AG20443 (cell line): ENCODE measurements around the gene DEK.
"Not testable (repeated sequence)": the region's sequence is repeated elsewhere in the genome, so short reads cannot be mapped to it uniquely, and the experiment has no call there.

ENCODE experiments used
- DNase-seq: peaks from one replicate; pipeline ENCODE4 v3.0.0; 2012; ENCODE audit warnings: low spot score, mixed read lengths

Gene DEK

DNA sequence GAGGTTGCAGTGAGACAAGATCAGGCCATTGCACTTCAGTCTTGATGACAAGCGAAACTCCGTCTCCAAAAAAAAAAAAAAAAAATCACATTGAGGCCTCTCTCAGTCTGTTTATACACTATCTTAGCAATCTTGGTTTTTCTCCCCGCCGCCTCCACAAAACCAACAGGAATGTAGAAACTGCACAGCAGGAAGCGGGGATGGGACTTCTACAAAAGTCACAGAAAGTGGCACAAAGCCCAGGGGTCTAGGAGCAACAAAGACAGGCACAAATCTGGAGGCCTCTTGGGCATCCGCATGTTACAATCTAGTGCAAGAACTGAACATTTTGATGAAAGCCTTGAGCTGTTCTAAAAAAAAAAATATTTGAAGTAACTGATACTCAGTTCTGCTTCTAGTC lies 60.5 kb downstream of the DEK start:
- no peak for DNase-seq

DNA sequence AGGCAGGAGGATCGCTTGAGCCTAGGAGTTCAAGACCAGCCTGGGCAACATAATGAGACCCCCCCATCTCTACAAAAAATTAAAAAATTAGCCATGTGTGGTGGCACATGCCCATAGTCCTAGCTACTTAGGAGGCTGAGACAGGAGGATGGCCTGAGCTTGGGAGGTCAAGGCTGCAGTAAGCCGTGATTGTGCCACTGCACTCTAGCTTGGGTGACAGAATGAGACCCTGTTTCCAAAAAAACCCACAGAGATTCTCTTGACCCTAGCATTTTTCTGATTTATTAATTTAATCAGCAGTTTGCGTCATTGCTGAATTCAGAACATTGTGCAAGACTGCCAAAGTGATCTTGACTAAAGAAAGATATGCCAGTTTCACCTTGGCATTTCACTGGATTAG lies 72.3 kb downstream of the DEK start:
- no peak for DNase-seq

DNA sequence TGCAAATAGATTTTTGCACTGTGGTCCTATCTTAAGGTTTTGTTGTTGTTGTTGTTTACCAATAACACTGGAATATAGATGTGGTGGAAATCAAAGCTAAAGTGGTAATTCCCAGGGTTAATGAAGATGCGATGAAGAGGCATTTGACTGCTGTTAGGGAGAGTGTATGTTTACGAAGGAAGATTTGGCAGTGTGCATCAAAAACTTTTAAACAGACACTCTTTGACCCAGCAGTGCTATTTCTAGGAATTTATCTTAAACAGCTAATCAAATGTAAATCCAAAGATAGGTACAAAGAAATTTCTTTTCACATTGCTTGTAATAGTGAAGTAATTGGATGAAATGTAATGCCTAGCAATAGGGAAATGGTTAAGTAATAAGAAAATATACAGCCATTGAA lies 75.1 kb downstream of the DEK start:
- DNase-seq, result no peak

DNA sequence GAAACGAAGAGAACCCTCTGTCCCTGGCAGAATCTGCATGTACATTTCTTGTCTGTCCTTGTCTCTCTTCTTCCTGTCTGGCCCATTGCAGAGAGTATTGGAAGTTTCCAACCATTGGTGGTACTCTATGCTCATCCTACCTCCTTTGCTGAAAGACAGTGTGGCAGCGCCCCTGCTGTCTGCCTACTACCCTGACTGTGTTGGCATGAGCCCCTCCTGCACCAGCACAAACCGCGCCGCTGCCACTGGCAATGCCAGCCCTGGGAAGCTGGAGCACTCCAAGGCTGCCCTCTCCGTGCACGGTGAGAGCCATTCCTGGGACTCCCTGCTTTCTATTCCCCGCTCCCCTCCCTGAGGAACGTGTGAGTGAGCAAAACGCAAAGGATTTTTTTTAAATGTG lies 76.6 kb downstream of the DEK start:
- DNase-seq, result no peak

GRCh38 chr6:18186540-18187250 lies 77.6 kb downstream of the DEK start:
- DNase-seq, result no peak

- DNase-seq, result no peak
Measured at GRCh38 chr6:18186033-18186432, 78.3 kb downstream of the DEK start.

DNA sequence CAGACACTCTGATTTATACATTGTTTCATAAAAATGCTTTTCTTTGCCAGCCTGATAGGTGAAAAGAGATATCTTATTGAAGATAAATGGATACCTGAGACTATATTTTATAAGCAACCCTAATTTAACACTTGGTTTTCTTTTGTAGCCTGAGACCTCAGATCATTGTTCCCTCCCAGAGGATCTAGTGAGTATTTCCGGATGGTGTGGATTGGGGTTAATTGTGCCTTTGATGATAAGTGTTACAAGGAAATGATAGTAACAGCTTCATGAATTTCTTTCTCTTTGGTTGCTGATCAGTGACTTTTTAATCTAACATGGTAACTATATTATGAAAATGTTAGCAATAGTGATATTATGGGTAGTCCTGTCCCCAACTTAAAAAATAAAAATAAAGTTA lies 78.7 kb downstream of the DEK start:
- no peak for DNase-seq

- no peak for DNase-seq
Measured at GRCh38 chr6:18183766-18184165, 80.6 kb downstream of the DEK start.

- no peak for DNase-seq
Measured at GRCh38 chr6:18182568-18182967, 81.8 kb downstream of the DEK start.

GRCh38 chr6:18179770-18180356 lies 84.5 kb downstream of the DEK start:
- DNase-seq, result no peak

- no peak for DNase-seq
Measured at GRCh38 chr6:18178960-18179615, 85.2 kb downstream of the DEK start.

- no peak for DNase-seq
Measured at GRCh38 chr6:18177286-18177965, 86.9 kb downstream of the DEK start.

- not testable (repeated sequence) for DNase-seq
Measured at GRCh38 chr6:18176198-18176597, 88.1 kb downstream of the DEK start.
